Measurements from ENCODE around the gene RAET1G.

RAET1G gene

GRCh38 chr6:149876241-149876933 lies 46.5 kb downstream of the RAET1G start:
- TF ChIP-seq, protein P1, sequence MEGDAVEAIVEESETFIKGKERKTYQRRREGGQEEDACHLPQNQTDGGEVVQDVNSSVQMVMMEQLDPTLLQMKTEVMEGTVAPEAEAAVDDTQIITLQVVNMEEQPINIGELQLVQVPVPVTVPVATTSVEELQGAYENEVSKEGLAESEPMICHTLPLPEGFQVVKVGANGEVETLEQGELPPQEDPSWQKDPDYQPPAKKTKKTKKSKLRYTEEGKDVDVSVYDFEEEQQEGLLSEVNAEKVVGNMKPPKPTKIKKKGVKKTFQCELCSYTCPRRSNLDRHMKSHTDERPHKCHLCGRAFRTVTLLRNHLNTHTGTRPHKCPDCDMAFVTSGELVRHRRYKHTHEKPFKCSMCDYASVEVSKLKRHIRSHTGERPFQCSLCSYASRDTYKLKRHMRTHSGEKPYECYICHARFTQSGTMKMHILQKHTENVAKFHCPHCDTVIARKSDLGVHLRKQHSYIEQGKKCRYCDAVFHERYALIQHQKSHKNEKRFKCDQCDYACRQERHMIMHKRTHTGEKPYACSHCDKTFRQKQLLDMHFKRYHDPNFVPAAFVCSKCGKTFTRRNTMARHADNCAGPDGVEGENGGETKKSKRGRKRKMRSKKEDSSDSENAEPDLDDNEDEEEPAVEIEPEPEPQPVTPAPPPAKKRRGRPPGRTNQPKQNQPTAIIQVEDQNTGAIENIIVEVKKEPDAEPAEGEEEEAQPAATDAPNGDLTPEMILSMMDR (IDR thresholded peaks at IDR 0.05; ENCODE audit: insufficient read depth, missing control alignments) = no peak

GRCh38 chr6:149872233-149872632 lies 50.7 kb downstream of the RAET1G start:
- FAIRE-seq = no peak
- DNase-seq (ENCODE audit: insufficient read length, low spot score) = no peak
- TF ChIP-seq, protein P1 (IDR thresholded peaks at IDR 0.05; ENCODE audit: insufficient read depth, missing control alignments) = no peak

More at GRCh38 chr6:149876241-149876933, 46.5 kb downstream of the RAET1G start:
- FAIRE-seq = no peak
- no peak for DNase-seq (ENCODE audit: insufficient read length, low spot score)

GRCh38 chr6:149871182-149871581 lies 51.7 kb downstream of the RAET1G start:
- DNase-seq (ENCODE audit: insufficient read length, low spot score) (no peak), FAIRE-seq (no peak)
- TF ChIP-seq, protein P1 (IDR thresholded peaks at IDR 0.05; ENCODE audit: insufficient read depth, missing control alignments) = no peak

GRCh38 chr6:149869275-149869892 lies 53.5 kb downstream of the RAET1G start:
- TF ChIP-seq, protein P1 (IDR thresholded peaks at IDR 0.05; ENCODE audit: insufficient read depth, missing control alignments) = no peak
- no peak for FAIRE-seq

DNA sequence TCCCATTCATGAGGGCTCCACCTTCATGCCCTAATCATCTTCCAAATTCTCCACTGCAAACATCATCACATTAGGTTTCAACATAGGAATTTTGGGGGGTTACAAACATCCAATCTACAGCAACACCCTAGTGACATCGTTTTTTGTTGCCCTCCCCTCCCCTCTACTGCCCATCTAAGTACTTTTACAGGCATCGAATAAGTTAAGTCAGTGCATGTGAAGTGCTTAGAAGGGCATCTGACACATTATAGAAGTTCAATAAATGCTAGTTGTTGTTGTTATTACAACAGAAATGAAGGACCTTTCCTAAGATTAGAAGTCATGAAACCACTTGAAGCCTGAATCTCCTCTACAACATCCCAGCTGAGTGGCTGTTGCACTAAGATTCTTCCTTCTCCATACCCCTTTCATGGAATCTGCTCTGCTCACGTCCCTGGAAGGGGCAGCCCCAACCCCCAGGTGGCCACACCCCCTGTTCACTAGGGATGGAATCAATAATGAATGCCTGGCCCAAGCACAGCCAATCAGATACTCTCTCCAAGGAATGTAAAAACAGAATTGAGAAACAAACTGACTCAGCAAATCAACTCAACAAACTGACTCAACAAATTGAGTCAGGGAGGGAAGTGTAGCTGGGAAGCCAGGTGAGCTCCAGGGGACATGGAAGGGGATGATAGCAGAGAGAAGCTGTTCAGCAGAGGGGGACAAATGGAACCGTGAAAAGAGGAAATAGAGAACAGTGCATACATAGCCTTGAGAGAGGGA lies 54.9 kb downstream of the RAET1G start:
- no peak for DNase-seq (ENCODE audit: insufficient read length, low spot score)
- TF ChIP-seq, protein P1 (IDR thresholded peaks at IDR 0.05; ENCODE audit: insufficient read depth, missing control alignments) = no peak
- FAIRE-seq = no peak

More at GRCh38 chr6:149869275-149869892, 53.5 kb downstream of the RAET1G start:
- no peak for DNase-seq (ENCODE audit: insufficient read length, low spot score)
